Glomerular visceral epithelial cell (primary cell): Measurements from ENCODE around the gene SPTSSA.
"Not testable (repeated sequence)": the region's sequence is repeated elsewhere in the genome, so short reads cannot be mapped to it uniquely, and the experiment has no call there.

Source experiments
- DNase-seq: peaks from one replicate; pipeline ENCODE4 v3.0.0-alpha.2; 2016; ENCODE audit errors: extremely low spot score

Gene SPTSSA

DNA sequence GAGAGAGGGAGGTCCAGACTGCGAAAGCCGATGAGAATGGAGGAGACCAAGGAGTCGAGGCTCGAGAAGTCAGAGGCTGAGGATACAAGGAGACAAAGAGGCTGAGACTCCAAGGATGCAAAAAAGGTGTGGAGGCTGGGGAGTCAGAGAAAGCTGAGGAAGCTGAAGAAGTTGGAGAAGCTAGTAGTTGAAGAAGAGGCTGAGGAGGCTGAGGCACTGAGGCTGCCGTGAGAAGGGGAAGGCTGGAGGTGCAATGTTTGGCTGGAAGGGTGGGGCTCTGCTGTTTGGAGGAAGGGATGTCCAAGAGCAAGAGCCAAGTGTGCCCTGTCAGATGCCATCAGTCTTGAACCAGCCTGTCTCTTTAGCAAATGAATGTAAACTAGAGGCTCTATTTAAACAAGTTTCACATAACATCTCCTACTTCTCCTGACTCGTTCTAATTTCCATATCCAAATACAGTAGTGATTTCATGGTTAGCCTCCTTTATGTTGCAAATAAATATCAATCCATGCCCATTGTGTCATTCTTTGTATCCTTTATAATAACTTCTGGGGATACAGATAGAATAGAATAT, 10.8 kb upstream of the SPTSSA start:
- DNase-seq = no peak

DNA sequence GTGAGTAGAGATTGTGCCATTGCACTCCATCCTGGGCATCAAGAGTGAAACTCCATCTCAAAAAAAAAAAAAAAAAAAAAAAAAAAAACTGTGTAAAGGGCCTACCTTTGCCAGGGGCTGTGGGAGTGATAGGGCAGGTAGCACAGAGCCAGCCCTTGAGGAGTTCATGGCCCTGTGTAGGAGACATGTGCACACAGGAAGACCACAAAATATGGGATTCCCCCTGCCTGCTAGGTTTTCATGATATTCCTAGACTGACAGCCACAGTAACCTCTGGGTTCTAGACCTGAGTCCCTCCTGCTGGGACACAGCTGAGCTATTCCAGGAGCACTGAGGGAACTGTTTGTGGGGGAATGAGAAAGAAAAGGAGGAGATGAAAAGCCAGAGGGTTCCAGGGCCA, 8.3 kb upstream of the SPTSSA start:
- no peak for DNase-seq

DNA sequence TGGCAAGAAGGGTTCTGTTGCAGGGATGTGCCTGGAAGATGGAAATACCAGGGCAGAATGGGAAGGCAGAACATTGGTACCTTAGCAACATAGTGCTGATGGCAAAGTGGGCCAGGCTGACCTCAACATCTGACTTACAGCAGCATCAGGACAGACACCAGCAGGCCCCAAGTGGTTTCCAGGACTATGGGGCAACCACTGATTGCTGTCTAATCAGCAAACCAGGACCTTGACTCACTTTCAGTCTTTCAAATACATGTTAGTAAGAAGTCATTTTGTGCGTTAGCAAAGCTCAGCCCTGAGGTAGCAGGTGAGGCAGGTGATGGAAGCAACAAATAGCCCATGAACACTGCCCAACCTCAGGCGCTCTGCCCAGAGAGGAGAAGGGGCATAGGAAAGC, 4.7 kb upstream of the SPTSSA start:
- no peak for DNase-seq

DNA sequence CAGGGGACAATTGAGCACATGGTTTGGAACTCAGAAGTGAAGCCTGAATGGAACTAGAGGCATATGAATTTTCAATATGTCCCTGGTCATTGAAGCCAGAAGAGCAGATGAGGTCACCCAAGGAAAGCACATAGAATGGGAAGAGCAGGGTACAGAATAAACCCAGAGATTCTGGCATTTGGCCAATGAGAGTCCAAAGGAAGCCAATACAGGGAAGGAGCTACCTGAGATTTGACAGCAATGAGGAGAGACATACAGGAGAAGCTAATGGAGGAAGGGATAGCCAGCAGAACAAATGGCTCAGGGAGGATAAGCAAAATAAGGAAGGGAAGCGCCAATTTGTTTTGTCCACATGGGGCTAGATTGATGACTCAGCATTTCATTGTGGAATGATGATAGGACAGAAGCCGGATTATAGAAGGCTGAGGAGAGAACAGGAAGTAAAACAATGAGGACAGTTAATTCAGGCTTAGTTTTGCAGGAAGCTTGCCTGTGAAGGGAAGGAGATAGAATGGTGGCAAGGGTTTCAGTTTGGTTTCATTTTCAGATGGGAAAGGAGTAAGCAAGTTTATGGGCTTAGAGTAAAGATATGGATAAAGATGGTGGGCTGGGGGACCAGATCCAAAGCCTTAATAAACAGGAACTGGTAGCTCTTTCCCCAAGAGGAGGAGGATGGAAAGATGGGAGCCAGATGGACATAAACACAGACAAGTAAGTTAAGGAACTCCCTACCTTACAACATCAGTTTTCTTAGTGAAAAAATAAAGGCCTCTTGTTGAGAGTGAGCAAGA, 3.2 kb upstream of the SPTSSA start:
- DNase-seq = peak; percentile 18

- no peak for DNase-seq
Observed at GRCh38 chr14:34463598-34463961, 1.5 kb upstream of the SPTSSA start.

- peak; percentile 55 for DNase-seq
Observed at GRCh38 chr14:34461334-34462131, 507 bp downstream of the SPTSSA start.

- no peak for DNase-seq
Observed at GRCh38 chr14:34460841-34461240, 1.2 kb downstream of the SPTSSA start.

- no peak for DNase-seq
Observed at GRCh38 chr14:34460295-34460694, 1.7 kb downstream of the SPTSSA start.

DNA sequence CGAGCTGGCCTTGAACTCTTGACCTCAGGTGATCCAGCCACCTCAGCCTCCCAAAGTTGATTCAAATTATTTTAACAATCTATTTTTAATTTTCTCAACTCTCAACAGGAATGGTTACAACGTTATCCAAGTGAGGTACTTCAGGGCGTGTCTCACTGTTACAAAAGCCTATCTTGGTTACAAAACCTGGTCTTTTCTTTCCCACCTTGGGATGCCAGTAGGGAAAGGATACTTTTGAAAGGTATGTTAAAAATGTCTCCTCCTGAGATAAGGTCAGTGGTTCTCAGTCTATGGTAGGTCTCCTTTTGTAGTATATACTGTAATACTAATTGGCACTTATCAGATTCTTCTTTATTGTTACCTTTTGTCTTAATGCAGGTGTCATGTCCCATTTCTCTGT, 4.9 kb downstream of the SPTSSA start:
- no peak for DNase-seq

- no peak for DNase-seq
Observed at GRCh38 chr14:34453226-34453625, 8.8 kb downstream of the SPTSSA start.

DNA sequence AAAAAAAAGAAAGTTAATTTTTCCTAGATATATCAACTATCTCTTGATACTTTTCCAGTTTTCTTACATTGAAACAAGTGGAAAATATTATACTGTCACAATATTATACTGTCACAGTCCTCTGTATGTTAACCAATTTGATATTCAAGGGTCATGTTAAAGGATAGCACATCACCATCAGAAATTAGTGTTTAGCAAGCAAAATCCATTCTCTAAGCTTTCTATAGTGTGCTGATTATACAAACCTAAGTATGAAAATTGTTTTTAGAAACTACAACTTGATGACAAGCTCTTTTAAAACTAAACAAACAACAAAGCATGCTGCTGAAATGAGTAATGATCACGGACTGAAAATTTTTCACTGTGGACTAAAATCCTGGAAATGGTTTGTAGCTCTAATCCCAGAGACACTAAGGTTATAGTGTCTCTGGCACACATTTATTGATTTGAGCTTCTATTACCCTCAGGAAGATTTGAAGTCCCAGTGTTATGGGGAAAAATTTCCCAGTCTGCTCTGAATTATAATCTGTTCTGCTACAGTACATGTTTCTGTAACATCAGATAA, 9.7 kb downstream of the SPTSSA start:
- no peak for DNase-seq

GRCh38 chr14:34450958-34451357, 11.1 kb downstream of the SPTSSA start:
- no peak for DNase-seq

GRCh38 chr14:34450542-34450915, 11.5 kb downstream of the SPTSSA start:
- DNase-seq = no peak

DNA sequence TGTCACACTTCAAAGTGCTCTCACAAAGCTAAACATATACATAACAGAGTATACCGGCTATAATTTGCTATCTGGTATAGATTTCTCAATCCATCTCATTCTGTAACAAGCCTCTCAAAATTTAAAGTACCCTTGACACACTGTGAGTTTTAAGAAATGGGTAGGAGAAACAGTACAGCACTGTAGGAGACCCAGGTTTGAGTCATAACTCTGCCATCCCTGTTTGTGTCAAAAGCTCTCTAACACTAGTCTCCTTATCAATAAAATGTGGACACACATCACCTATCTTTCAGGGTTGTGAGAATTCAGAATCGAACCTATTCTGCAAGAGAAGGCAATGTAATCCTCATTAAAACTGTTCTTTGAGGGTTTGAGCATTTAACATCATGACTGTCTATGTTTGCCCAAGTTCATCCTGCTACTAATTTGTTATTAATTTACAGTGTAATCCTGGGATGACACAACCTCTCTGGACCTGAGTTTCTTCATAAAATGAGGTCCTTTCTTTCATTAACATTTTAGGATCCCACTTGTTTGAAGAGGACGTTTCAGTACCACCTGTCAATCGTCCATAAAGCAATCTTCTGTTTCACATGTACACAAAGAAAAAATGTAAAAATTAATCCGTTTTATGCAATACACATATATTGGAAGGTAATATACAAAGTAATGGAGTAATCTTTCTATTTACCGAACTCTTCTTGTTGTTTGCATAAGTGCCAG, 12.1 kb downstream of the SPTSSA start:
- DNase-seq = no peak

GRCh38 chr14:34439090-34439489, 22.9 kb downstream of the SPTSSA start:
- DNase-seq = no peak

GRCh38 chr14:34438438-34438837, 23.6 kb downstream of the SPTSSA start:
- no peak for DNase-seq

GRCh38 chr14:34437729-34438080, 24.3 kb downstream of the SPTSSA start:
- DNase-seq = no peak

DNA sequence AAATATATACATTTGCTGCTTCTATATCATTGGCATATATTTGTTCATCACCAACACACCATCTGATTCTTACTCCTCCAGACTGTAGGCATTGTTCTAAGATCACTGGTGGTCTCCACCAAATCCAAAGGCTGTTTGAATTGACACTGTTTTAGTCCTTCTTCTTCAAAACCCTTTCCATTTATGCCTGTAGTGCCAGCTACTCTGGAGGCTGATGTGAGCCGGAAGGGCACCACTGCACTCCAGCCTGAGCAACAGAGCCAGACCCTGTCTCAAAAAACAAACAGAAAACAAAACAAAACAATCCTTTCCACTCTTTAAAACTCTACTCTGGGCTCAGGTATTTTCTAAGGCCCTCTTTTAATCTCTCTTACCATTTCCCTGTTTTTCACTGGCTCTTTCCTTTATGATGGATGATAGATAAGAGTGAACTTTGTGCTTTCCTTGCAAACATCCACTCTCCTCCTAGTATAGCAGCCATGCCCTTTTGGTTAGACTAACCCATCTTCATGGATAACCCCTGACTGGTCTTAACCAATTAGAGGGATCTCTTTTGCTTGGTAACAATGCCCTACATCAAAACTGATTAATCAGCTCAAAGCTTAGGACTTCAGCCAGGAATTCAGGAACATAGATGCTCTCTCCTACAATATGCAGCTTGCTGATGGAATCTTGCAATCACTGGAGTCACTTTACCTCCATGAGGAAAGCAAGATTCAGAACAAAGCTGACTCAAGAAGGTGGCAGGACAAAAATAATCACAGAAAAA, 24.9 kb downstream of the SPTSSA start:
- DNase-seq = no peak

DNA sequence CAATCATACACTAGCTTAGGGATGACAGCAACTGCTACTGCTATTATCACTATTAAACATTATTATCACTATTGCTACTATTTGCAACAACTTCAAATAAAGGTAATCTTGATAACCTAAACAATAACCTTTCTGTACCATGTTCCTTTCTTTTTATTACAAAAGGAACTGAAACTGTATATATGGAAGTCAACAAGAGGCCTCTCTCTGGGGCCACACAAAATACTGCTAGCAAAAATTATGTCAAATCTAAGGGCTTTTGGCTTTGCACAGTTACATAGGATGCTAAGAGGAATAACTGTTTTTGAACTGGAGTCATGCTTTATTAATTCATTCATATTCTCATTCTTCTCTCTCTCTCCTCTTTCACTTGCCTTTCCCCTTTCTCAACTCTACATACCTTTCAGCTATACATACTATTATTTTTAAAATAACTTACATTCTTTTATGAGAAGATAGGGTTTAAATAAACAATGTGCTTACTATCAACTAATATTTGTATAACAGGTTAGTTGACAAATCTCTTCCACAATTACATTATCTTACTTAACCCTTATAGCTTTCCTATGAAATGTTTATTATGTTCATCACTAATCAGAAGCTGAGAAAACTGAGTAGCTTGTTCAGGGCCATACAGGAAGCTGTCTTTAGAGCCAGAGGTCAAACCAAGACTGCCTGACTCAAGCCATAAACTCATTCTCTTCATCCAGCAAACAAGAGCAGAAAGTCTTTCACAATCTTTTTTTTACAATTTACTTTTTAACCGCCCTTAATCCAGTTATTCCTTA, 25.7 kb downstream of the SPTSSA start:
- DNase-seq = no peak

GRCh38 chr14:34433957-34434356, 28.1 kb downstream of the SPTSSA start:
- no peak for DNase-seq

DNA sequence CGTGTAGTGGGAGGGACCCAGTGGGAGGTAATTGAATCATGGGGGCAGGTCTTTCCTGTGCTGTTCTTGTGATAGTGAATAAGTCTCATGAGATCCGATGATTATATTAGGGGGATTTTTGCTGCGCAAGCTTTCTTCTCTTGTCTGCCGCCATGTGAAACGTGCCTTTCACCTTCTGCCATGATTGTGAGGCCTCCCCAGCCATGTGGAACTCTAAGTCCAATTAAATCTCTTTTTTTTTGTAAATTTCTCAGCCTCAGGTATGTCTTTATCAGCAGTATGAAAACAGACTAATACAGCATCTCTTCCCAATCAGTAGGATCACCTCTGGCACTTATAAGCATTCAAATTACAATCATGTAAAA, 34.0 kb downstream of the SPTSSA start:
- DNase-seq = not testable (repeated sequence)
